Stimulated activated effector memory CD8-positive, alpha-beta T cell treated with anti-CD3 and anti-CD28 coated beads, Interleukin-12 subunit alpha, Interleukin-12 subunit beta, amount 100 ng/mL, for 72 hours (primary cell): ENCODE results near the gene EIF3D.

Source experiments
- ATAC-seq: fragments of 150-1000 bp; cut with Tn5 transposase; 2 replicates; pipeline ENCODE4 v1.10.0; 2021
- DNase-seq, 2 donors: peaks; one replicate each; pipeline ENCODE4 v3.0.0; 2021 to 2022; ENCODE audit warnings: low spot score in 2 of 2
- H3K27ac Mint-ChIP-seq: one replicate; pipeline ENCODE4 v1.8.0; 2022; ENCODE audit warnings: mild to moderate bottlenecking, mixed read lengths
- H3K36me3 Mint-ChIP-seq: one replicate; pipeline ENCODE4 v1.8.0; 2022; ENCODE audit warnings: mild to moderate bottlenecking, mixed read lengths
- H3K4me1 Mint-ChIP-seq: one replicate; pipeline ENCODE4 v1.8.0; 2022; ENCODE audit warnings: mixed read lengths
- H3K4me3 Mint-ChIP-seq: one replicate; pipeline ENCODE4 v1.8.0; 2022; ENCODE audit warnings: mild to moderate bottlenecking, mixed read lengths
- H3K9me3 Mint-ChIP-seq: one replicate; pipeline ENCODE4 v1.8.0; 2022; ENCODE audit warnings: mixed read lengths

The EIF3D gene

DNA sequence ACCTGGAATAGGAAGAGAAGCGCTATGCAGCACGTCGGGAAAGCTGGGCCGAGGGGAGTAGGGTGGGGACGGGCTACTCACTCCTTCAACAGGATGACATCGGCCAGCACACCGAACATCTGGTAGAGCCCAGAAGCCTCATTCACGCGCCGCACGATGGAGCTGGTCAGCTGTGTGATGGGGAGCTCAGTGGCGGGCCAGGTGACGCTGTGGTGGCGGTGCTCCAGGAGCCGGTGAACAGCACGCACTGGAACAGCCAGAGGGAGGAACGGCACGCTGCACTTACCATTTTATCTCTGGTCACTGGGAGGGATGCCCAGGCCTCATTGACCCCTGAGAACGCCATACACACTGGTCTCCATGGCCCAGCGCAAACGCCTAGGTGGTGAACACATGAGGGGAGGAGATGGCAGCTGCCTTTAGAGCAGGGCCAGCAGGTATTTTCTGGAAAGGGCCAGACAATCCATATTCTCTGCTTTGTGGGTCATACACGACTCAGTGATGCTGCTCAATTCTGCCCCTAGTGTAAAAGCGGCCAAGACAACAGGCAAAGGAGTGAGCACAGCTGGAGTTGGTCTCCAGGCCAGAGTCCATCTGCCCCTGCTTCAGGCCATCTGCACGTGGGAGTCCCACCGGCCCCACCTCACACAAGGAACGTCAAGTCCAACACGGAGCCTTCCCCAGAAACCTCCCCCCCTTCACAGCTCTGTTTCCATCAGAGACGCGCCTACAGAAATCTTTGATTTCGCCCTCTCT, 30.9 kb downstream of the EIF3D start:
- Mint-ChIP-seq H3K9me3 (no peaks in the 10 kb centered on the region), H3K27ac (peak overlapping the region; percentile 43), H3K4me1 (no peaks in the 10 kb centered on the region), H3K36me3 (no peaks in the 10 kb centered on the region), H3K4me3 (no peak overlapping the region)
- DNase-seq (no peak), ATAC-seq (no peak)

DNA sequence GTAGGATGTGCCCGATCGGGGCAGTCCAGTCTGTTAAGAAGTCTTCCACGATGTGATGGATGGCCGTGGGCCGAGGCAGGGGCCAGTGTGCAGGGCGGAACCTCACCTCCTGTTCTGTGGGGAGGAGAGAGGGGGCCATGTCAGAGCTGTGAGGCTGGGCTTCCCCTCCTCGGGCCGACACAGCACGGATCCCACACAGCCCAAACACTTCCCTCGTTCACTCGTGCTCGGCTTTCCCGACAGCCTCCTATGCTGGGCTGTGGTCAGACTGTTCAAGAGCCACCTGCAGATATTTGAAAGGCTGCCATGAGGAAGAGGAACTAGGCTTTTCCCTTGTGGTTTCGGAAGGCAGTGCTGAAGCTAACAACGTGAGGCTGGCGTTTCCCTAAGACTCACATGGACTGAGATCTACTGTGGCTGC, 35.3 kb downstream of the EIF3D start:
- Mint-ChIP-seq H3K36me3 (no peaks in the 10 kb centered on the region), H3K4me1 (no peaks in the 10 kb centered on the region), H3K27ac (no peak overlapping the region), H3K4me3 (no peak overlapping the region), H3K9me3 (no peaks in the 10 kb centered on the region)
- DNase-seq (no peak), ATAC-seq (no peak)

- H3K27ac Mint-ChIP-seq: peak overlapping the region; percentile 78
- no peaks in the 10 kb centered on the region for H3K9me3 Mint-ChIP-seq
Measured at GRCh38 chr22:36492109-36492508, 36.9 kb downstream of the EIF3D start.

DNA sequence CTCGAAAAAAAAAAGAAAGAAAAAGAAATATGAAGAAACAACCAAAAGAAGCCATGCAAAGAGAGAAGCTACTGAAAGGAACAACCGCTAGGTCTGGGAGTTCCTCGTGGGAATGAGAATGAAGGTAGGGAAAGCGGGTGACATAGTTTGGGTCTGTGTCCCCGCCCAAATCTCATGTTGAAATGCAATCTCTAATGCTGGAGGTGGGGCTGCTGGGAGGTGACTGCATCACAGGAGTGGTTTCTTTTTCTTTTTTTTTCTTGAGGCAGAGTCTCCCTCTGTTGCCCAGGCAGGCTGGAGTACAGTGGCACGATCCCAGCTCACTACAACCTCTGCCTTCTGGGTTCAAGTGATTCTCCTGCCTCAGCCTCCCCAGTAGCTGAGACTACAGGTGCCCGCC, 37.8 kb downstream of the EIF3D start:
- ATAC-seq (no peak), DNase-seq (no peak)
- Mint-ChIP-seq H3K36me3 (no peaks in the 10 kb centered on the region), H3K27ac (no peak overlapping the region), H3K4me1 (no peaks in the 10 kb centered on the region), H3K9me3 (no peaks in the 10 kb centered on the region), H3K4me3 (no peak overlapping the region)

More at GRCh38 chr22:36492109-36492508, 36.9 kb downstream of the EIF3D start:
- Mint-ChIP-seq H3K36me3 (no peaks in the 10 kb centered on the region), H3K4me1 (no peaks in the 10 kb centered on the region), H3K4me3 (no peak overlapping the region)
- ATAC-seq (no peak), DNase-seq (no peak)

DNA sequence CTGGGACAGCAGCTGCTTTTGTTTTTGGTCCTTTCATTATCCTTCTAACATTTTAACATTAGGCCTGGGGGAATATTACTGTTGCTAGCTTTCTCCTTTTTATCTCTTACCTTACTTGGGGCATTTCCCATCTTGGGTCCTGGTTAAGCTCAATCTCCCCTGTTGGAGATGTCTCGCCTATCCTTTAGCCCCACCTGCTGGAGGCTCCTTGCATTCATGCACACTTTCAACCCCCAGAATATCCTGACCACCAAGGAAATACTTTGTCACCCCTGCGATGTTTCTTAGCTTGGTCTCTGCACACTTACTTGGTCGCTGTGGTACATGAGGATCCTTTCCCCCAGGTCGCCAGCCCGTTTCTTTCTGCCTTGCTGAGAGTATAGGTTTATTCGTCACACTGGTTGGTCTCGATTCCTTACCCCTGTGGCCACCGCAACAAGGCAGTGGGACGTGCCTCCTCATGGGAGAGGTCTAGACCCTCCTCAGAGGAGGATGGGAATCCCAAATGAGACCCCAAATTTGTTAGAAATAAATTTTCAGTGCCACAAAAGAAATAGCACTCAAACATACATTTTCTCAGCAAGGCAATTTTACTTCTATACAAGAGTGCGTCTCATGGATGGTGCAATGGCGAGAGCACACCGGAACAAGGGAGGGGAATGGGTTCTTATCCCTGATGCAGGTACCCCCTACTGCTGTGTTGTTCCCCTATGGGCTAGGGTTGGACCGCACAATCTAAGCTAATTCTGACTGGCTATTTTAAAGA, 42.2 kb downstream of the EIF3D start:
- Mint-ChIP-seq H3K27ac (no peak overlapping the region), H3K4me3 (no peak overlapping the region), H3K9me3 (no peaks in the 10 kb centered on the region), H3K36me3 (peaks cover 4% of the 10 kb centered on the region), H3K4me1 (peaks cover 6% of the 10 kb centered on the region)
- peak; percentile 25 to 72 for DNase-seq
- no peak for ATAC-seq

GRCh38 chr22:36481393-36482168, 47.4 kb downstream of the EIF3D start, which contains the start of gene TXN2:
Gene TXN2 (minus strand): TSS chr22:36481640. CDS start chr22:36480837, 803 bp downstream.
- peak; percentile 85 to 97 for DNase-seq
- ATAC-seq: peak; percentile 97
- Mint-ChIP-seq H3K9me3 (no peaks in the 10 kb centered on the region), H3K4me3 (peak within 1 kb of the TSS; percentile 79), H3K4me1 (peaks cover 18% of the 10 kb centered on the region), H3K36me3 (peaks cover 53% of the 10 kb centered on the region), H3K27ac (peak within 1 kb of the TSS; percentile 98)

DNA sequence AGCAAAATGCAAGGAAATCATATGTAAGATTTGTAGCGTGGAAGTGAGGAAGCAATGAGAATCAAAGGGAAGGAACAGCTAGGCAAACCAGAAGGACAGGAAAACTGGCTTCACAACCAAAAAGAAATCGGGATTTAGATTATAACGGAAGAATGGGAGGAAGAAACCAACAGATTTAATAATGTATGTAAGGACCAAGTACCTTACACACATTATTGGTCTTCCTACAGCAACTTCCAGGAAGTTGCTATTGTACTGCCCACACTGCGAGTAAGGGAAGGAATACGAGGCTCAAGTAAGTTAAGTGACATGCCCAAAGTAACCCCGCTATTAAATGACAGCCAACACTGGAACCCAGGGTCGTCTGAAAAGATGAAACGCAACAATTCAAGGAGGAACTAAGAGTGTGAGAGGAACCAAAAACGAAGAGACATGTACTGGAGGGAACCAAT, 48.0 kb downstream of the EIF3D start:
- DNase-seq (no peak), ATAC-seq (no peak)
- Mint-ChIP-seq H3K9me3 (no peaks in the 10 kb centered on the region), H3K36me3 (peaks cover 59% of the 10 kb centered on the region), H3K27ac (peak overlapping the region; percentile 98), H3K4me3 (peak overlapping the region; percentile 79), H3K4me1 (peaks cover 19% of the 10 kb centered on the region)

GRCh38 chr22:36478966-36479365, 50.0 kb downstream of the EIF3D start:
- Mint-ChIP-seq H3K4me1 (peaks cover 23% of the 10 kb centered on the region), H3K36me3 (peaks cover 78% of the 10 kb centered on the region), H3K4me3 (no peak overlapping the region), H3K27ac (no peak overlapping the region), H3K9me3 (no peaks in the 10 kb centered on the region)
- no peak for DNase-seq
- no peak for ATAC-seq

DNA sequence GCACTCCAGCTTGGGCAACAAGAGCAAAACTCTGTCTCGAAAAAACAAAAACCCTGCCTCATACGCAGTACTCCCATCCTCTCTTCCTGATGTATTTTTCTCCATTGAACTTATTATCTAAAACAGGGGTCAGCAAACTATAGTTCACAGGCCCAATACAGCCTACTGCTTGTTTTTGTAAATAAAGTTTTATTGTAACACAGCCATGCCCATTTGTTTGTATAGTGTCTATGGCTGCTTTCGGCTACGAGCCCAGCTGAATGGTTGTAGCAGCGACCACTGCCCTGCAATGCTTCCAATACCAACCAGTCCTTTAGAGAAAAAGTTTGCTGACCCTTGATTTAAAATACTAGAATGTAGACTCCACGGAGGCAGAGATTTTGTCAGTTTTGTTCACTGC, 53.6 kb downstream of the EIF3D start:
- peaks cover 11% of the 10 kb centered on the region for H3K4me1 Mint-ChIP-seq
- H3K4me3 Mint-ChIP-seq: no peak overlapping the region
- no peak for DNase-seq
- H3K36me3 Mint-ChIP-seq: peaks cover 91% of the 10 kb centered on the region
- H3K27ac Mint-ChIP-seq: peak overlapping the region; percentile 80
- no peaks in the 10 kb centered on the region for H3K9me3 Mint-ChIP-seq
- no peak for ATAC-seq

DNA sequence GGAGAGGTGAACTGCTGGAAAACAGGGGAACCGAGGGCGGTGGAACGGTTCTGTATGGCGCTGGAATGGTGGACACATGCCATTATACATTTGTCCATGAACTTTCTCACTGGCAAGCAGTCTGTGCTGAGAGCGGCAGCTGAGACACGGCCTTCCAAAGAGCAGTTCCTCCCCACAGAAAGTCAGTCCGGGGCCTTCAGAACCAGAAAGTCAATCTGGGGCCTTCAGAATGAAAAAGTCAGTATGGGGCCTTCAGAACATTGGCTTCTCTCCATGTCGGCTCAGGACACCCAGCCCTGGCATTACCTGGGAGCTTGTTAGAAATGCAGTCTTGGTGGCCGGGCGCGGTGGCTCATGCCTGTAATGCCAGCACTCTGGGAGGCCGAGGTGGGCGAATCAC, 56.3 kb downstream of the EIF3D start:
- H3K4me1 Mint-ChIP-seq: peaks cover 19% of the 10 kb centered on the region
- H3K9me3 Mint-ChIP-seq: no peaks in the 10 kb centered on the region
- ATAC-seq (no peak), DNase-seq (no peak)
- peak overlapping the region; percentile 43 for H3K27ac Mint-ChIP-seq
- H3K4me3 Mint-ChIP-seq: no peak overlapping the region
- peaks cover 79% of the 10 kb centered on the region for H3K36me3 Mint-ChIP-seq

GRCh38 chr22:36471341-36471821, 57.6 kb downstream of the EIF3D start:
- ATAC-seq (no peak), DNase-seq (no peak)
- H3K4me3 Mint-ChIP-seq: no peak overlapping the region
- H3K9me3 Mint-ChIP-seq: no peaks in the 10 kb centered on the region
- H3K4me1 Mint-ChIP-seq: peaks cover 31% of the 10 kb centered on the region
- peak overlapping the region; percentile 43 for H3K27ac Mint-ChIP-seq
- H3K36me3 Mint-ChIP-seq: peaks cover 75% of the 10 kb centered on the region

DNA sequence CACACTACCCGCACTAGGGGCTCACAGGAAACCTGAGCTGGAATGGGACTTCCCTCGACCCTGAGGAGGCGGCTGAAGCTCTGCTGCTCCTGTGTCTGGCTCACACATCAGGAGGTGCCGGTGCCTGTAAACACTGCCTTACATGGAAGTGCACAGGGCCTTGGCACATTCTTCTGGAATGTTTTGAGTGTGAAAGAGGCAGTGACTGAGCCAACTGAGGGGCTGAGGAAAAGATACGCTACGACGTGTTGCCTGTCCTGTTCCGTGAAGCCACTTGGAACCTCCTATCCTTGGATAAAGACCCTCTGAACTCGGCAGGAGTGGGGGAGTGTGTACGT, 58.0 kb downstream of the EIF3D start:
- no peak for ATAC-seq
- Mint-ChIP-seq H3K36me3 (peaks cover 71% of the 10 kb centered on the region), H3K4me3 (no peak overlapping the region), H3K27ac (no peak overlapping the region), H3K4me1 (peaks cover 30% of the 10 kb centered on the region), H3K9me3 (no peaks in the 10 kb centered on the region)
- no peak for DNase-seq

- Mint-ChIP-seq H3K36me3 (peaks cover 65% of the 10 kb centered on the region), H3K27ac (no peak overlapping the region), H3K4me3 (no peak overlapping the region), H3K4me1 (peaks cover 25% of the 10 kb centered on the region), H3K9me3 (no peaks in the 10 kb centered on the region)
- DNase-seq (peak; percentile 67 to 87), ATAC-seq (peak; percentile 93)
Measured at GRCh38 chr22:36470162-36470993, 58.6 kb downstream of the EIF3D start.

GRCh38 chr22:36469094-36469710, 59.8 kb downstream of the EIF3D start:
- ATAC-seq (no peak), DNase-seq (no peak)
- no peaks in the 10 kb centered on the region for H3K9me3 Mint-ChIP-seq
- peaks cover 53% of the 10 kb centered on the region for H3K36me3 Mint-ChIP-seq
- no peak overlapping the region for H3K27ac Mint-ChIP-seq
- peaks cover 25% of the 10 kb centered on the region for H3K4me1 Mint-ChIP-seq
- H3K4me3 Mint-ChIP-seq: no peak overlapping the region
